Ascending aorta (tissue), 2 donors: ENCODE measurements around the gene CLN6. TPM values are rescaled to one million over a fixed set of nuclear protein-coding genes. Genes with fewer than 3 reads are reported as not detected.
"Not testable (repeated sequence)": the region's sequence is repeated elsewhere in the genome, so short reads cannot be mapped to it uniquely, and the experiment has no call there.

ENCODE experiments used
- DNase-seq, 2 donors: peaks; one replicate each; pipeline ENCODE4 v3.0.0-alpha.2; 2019; ENCODE audit warnings: low spot score in 2 of 2
- H3K27ac ChIP-seq, 2 donors: fragments of 200-600 bp; sonication (generic); one replicate each; pipeline ENCODE4 v1.5.1; 2016 to 2017; ENCODE audit warnings: mild to moderate bottlenecking in 1 of 2
- H3K27me3 ChIP-seq: fragments of 200-600 bp; sonication (generic); one replicate; pipeline ENCODE4 v1.5.1; 2017
- H3K36me3 ChIP-seq, 2 donors: fragments of 200-600 bp; sonication (generic); one replicate each; pipeline ENCODE4 v1.5.1; 2016
- H3K4me1 ChIP-seq, 2 donors: fragments of 200-600 bp; sonication (generic); one replicate each; pipeline ENCODE4 v1.5.1; 2016 to 2017; ENCODE audit warnings: mild to moderate bottlenecking in 1 of 2
- H3K4me3 ChIP-seq, 2 donors: fragments of 200-600 bp; sonication (generic); one replicate each; pipeline ENCODE4 v1.5.1; 2016 to 2017; ENCODE audit warnings: mild to moderate bottlenecking in 1 of 2
- H3K9me3 ChIP-seq, 2 donors: fragments of 200-600 bp; sonication (generic); one replicate each; pipeline ENCODE4 v1.5.1; 2016
- CTCF ChIP-seq, 3 experiments: fragments of 200-600 bp in 2 of 3; fragments of 450-650 bp in 1 of 3; sonication (generic) in 2 of 3; IDR thresholded peaks; one replicate each; pipeline ENCODE4 v1.5.1; 2016 to 2019; ENCODE audit warnings: antibody characterized with exemption in 3 of 3, mild to moderate bottlenecking in 1 of 3, moderate library complexity in 1 of 3
- intact Hi-C: fragments of 100-400 bp; cut with DNase I; formaldehyde crosslinking; loops from one replicate; pipeline ENCODE4 v1.15.1; 2023
- total RNA-seq: library from RNA; depleted of rRNA; stranded (reverse); fragments of >200 nt; gene quantifications from one replicate; pipeline ENCODE4 v1.1.0, GENCODE V29; 2016

The CLN6 gene
- total RNA-seq, 1 donor from 2014 or later: 6.4 TPM

- H3K36me3 ChIP-seq: peaks cover 36 to 52% of the 10 kb centered on the region in 2 donors
- peaks cover 6 to 18% of the 10 kb centered on the region in 2 donors for H3K4me1 ChIP-seq
- peak overlapping the region in 1 of 2 donors; percentile 54 for H3K27ac ChIP-seq
- no peak overlapping the region for H3K4me3 ChIP-seq
- H3K27me3 ChIP-seq: no peaks in the 10 kb centered on the region
- no peak for TF ChIP-seq CTCF (IDR thresholded peaks at IDR 0.05)
- intact Hi-C loops: no loop called here
- no peaks in the 10 kb centered on the region for H3K9me3 ChIP-seq
- DNase-seq: no peak
Measured at GRCh38 chr15:68176601-68177000, 52.9 kb downstream of the CLN6 start.

DNA sequence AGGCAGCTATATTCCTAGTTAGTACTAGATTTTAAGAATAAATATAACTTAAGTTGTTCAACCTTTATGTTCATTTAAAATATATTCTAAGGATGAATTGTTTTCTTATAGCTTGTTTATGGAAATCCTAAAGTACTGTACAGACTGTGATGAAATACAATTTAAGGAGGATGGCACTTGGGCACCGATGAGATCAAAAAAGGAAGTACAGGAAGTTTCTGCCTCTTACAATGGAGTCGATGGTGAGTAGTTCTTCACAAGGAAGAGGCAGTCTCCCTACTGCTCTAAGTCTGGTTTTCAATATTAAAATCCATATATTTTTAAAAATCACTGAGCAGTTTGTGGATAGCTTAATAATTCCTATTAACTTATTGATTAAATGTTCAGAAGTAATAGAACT, 54.0 kb downstream of the CLN6 start:
- Histone ChIP-seq H3K4me3 (no peak overlapping the region), H3K27ac (no peak overlapping the region), H3K9me3 (no peaks in the 10 kb centered on the region), H3K4me1 (peaks cover 6 to 18% of the 10 kb centered on the region in 2 donors), H3K27me3 (no peaks in the 10 kb centered on the region), H3K36me3 (peaks cover 27 to 44% of the 10 kb centered on the region in 2 donors)
- intact Hi-C loops: no loop called here
- no peak for DNase-seq
- no peak for TF ChIP-seq CTCF (IDR thresholded peaks at IDR 0.05)

DNA sequence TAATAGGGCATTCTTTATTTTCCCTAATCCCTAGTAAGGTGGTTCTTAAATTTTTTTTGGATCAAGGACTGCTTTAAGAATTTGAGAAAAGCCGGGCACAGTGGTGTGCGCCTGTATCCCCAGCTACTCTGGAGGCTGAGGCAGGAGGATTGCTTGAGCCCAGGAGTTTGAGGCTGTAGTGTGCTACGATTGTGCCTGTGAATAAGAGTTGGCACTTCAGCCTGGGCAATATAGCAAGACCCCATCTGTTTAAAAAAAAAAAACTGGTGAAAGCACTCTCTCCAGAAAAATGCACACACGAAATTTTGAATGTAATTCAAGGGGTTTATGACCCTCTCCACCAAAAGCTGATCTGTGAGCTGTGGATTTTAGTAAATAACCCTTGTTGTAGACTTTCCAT, 56.4 kb downstream of the CLN6 start:
- intact Hi-C loops: no loop called here
- DNase-seq: no peak
- Histone ChIP-seq H3K36me3 (peaks cover 23 to 42% of the 10 kb centered on the region in 2 donors), H3K27ac (no peak overlapping the region), H3K27me3 (no peaks in the 10 kb centered on the region), H3K4me3 (no peak overlapping the region), H3K9me3 (no peaks in the 10 kb centered on the region), H3K4me1 (peaks cover 6 to 23% of the 10 kb centered on the region in 2 donors)
- no peak for TF ChIP-seq CTCF (IDR thresholded peaks at IDR 0.05)

- H3K4me3 ChIP-seq, DNase-seq, H3K27ac ChIP-seq, intact Hi-C loops, H3K9me3 ChIP-seq, H3K27me3 ChIP-seq: not testable (repeated sequence)
- peaks cover 13 to 39% of the 10 kb centered on the region in 2 donors for H3K36me3 ChIP-seq
- peaks cover 0 to 15% of the 10 kb centered on the region in 2 donors for H3K4me1 ChIP-seq
Measured at GRCh38 chr15:68172037-68172436, 57.5 kb downstream of the CLN6 start.

- Histone ChIP-seq H3K9me3 (no peaks in the 10 kb centered on the region), H3K27me3 (no peaks in the 10 kb centered on the region), H3K36me3 (peaks cover 3 to 22% of the 10 kb centered on the region in 2 donors), H3K4me3 (no peak overlapping the region), H3K4me1 (peaks cover 0 to 6% of the 10 kb centered on the region in 2 donors), H3K27ac (no peak overlapping the region)
- TF ChIP-seq CTCF (IDR thresholded peaks at IDR 0.05): no peak
- DNase-seq: no peak
- intact Hi-C loops: no loop called here
Measured at GRCh38 chr15:68166847-68167246, 62.7 kb downstream of the CLN6 start.

- Histone ChIP-seq H3K27me3 (no peaks in the 10 kb centered on the region), H3K36me3 (peaks cover 10 to 27% of the 10 kb centered on the region in 2 donors), H3K4me3 (no peak overlapping the region), H3K4me1 (peaks cover 0 to 6% of the 10 kb centered on the region in 2 donors), H3K27ac (no peak overlapping the region), H3K9me3 (no peaks in the 10 kb centered on the region)
- no peak for DNase-seq
- TF ChIP-seq CTCF (IDR thresholded peaks at IDR 0.05): no peak
- intact Hi-C loops: no loop called here
Measured at GRCh38 chr15:68163191-68163590, 66.3 kb downstream of the CLN6 start.
